Measurements from ENCODE around the gene SAP130.

- no peak for TF ChIP-seq CTCF (IDR thresholded peaks at IDR 0.05)
- TF ChIP-seq POLR2A (IDR thresholded peaks at IDR 0.05): no peak
Measured at GRCh38 chr2:127891811-127892210, 136.0 kb downstream of the SAP130 start.

Measured in lower leg skin (tissue), 3 donors.